ENCODE measurements around the gene INPP5E. TPM values are rescaled to one million over a fixed set of nuclear protein-coding genes. Genes with fewer than 3 reads are reported as not detected.
"Not testable (repeated sequence)": the region's sequence is repeated elsewhere in the genome, so short reads cannot be mapped to it uniquely, and the experiment has no call there.

Gene INPP5E
- total RNA-seq, 1 experiment from 2014 or later = 12.4 TPM

- no peak overlapping the region for H3K4me3 ChIP-seq (ENCODE audit: insufficient read depth, low read depth, low read length)
- peaks cover 57% of the 10 kb centered on the region for H3K36me3 ChIP-seq (replicated peaks; ENCODE audit: control insufficient read depth, insufficient read depth, low read length)
- no peak for DNase-seq
- H3K27me3 ChIP-seq (ENCODE audit: control insufficient read depth, insufficient read depth, low read length) = no peaks in the 10 kb centered on the region
These were observed 23.2 kb downstream of the INPP5E start for GRCh38 chr9:136416427-136416826.

GRCh38 chr9:136412962-136413361, 26.7 kb downstream of the INPP5E start:
- DNase-seq = no peak
- Histone ChIP-seq H3K4me3 (ENCODE audit: insufficient read depth, low read depth, low read length) (no peak overlapping the region), H3K36me3 (replicated peaks; ENCODE audit: control insufficient read depth, insufficient read depth, low read length) (peaks cover 44% of the 10 kb centered on the region), H3K27me3 (ENCODE audit: control insufficient read depth, insufficient read depth, low read length) (no peaks in the 10 kb centered on the region)

- H3K36me3 ChIP-seq (replicated peaks; ENCODE audit: control insufficient read depth, insufficient read depth, low read length) = peaks cover 46% of the 10 kb centered on the region
- peak overlapping the region; percentile 99 for H3K4me3 ChIP-seq (ENCODE audit: insufficient read depth, low read depth, low read length)
- DNase-seq = no peak
- no peaks in the 10 kb centered on the region for H3K27me3 ChIP-seq (ENCODE audit: control insufficient read depth, insufficient read depth, low read length)
These were observed 28.3 kb downstream of the INPP5E start for GRCh38 chr9:136411378-136411777.

GRCh38 chr9:136410500-136411287, 29.0 kb downstream of the INPP5E start, which contains the start of the genes ENTR1 and PMPCA:
Gene ENTR1, minus strand, starts transcription at chr9:136410614. Its CDS starts 217 bp downstream, at chr9:136410397.
Gene PMPCA, plus strand, starts transcription at chr9:136410658. Its CDS starts 11 bp downstream, at chr9:136410669.
- Histone ChIP-seq H3K4me3 (ENCODE audit: insufficient read depth, low read depth, low read length) (peak within 1 kb of the TSS; percentile 99), H3K36me3 (replicated peaks; ENCODE audit: control insufficient read depth, insufficient read depth, low read length) (peaks cover 43% of the 10 kb centered on the region), H3K27me3 (ENCODE audit: control insufficient read depth, insufficient read depth, low read length) (no peaks in the 10 kb centered on the region)
- peak; percentile 100 for DNase-seq

- Histone ChIP-seq H3K36me3 (replicated peaks; ENCODE audit: control insufficient read depth, insufficient read depth, low read length) (peaks cover 42% of the 10 kb centered on the region), H3K27me3 (ENCODE audit: control insufficient read depth, insufficient read depth, low read length) (no peaks in the 10 kb centered on the region), H3K4me3 (ENCODE audit: insufficient read depth, low read depth, low read length) (peak overlapping the region; percentile 99)
- DNase-seq = peak; percentile 88
These were observed 29.8 kb downstream of the INPP5E start for GRCh38 chr9:136409557-136410455.

GRCh38 chr9:136407911-136408310, 31.7 kb downstream of the INPP5E start:
- H3K36me3 ChIP-seq (replicated peaks; ENCODE audit: control insufficient read depth, insufficient read depth, low read length) = peaks cover 34% of the 10 kb centered on the region
- no peak overlapping the region for H3K4me3 ChIP-seq (ENCODE audit: insufficient read depth, low read depth, low read length)
- DNase-seq = no peak
- no peaks in the 10 kb centered on the region for H3K27me3 ChIP-seq (ENCODE audit: control insufficient read depth, insufficient read depth, low read length)

GRCh38 chr9:136407061-136407460, 32.6 kb downstream of the INPP5E start:
- not testable (repeated sequence) for H3K27me3 ChIP-seq (ENCODE audit: control insufficient read depth, insufficient read depth, low read length); DNase-seq; H3K4me3 ChIP-seq (ENCODE audit: insufficient read depth, low read depth, low read length)
- peaks cover 32% of the 10 kb centered on the region for H3K36me3 ChIP-seq (replicated peaks; ENCODE audit: control insufficient read depth, insufficient read depth, low read length)

GRCh38 chr9:136405904-136406303, 33.7 kb downstream of the INPP5E start:
- DNase-seq = not testable (repeated sequence)

GRCh38 chr9:136405481-136405880, 34.2 kb downstream of the INPP5E start:
- H3K4me3 ChIP-seq (ENCODE audit: insufficient read depth, low read depth, low read length) = no peak overlapping the region
- no peaks in the 10 kb centered on the region for H3K27me3 ChIP-seq (ENCODE audit: control insufficient read depth, insufficient read depth, low read length)
- H3K36me3 ChIP-seq (replicated peaks; ENCODE audit: control insufficient read depth, insufficient read depth, low read length) = peaks cover 33% of the 10 kb centered on the region
- no peak for DNase-seq

More at GRCh38 chr9:136405904-136406303, 33.7 kb downstream of the INPP5E start:
- not testable (repeated sequence) for H3K4me3 ChIP-seq (ENCODE audit: insufficient read depth, low read depth, low read length); H3K27me3 ChIP-seq (ENCODE audit: control insufficient read depth, insufficient read depth, low read length)
- H3K36me3 ChIP-seq (replicated peaks; ENCODE audit: control insufficient read depth, insufficient read depth, low read length) = peaks cover 33% of the 10 kb centered on the region

- no peak for DNase-seq
- Histone ChIP-seq H3K36me3 (replicated peaks; ENCODE audit: control insufficient read depth, insufficient read depth, low read length) (peaks cover 33% of the 10 kb centered on the region), H3K4me3 (ENCODE audit: insufficient read depth, low read depth, low read length) (no peak overlapping the region), H3K27me3 (ENCODE audit: control insufficient read depth, insufficient read depth, low read length) (no peaks in the 10 kb centered on the region)
These were observed 34.9 kb downstream of the INPP5E start for GRCh38 chr9:136404801-136405136.

- Histone ChIP-seq H3K36me3 (replicated peaks; ENCODE audit: control insufficient read depth, insufficient read depth, low read length) (peaks cover 33% of the 10 kb centered on the region), H3K27me3 (ENCODE audit: control insufficient read depth, insufficient read depth, low read length) (no peaks in the 10 kb centered on the region), H3K4me3 (ENCODE audit: insufficient read depth, low read depth, low read length) (no peak overlapping the region)
- no peak for DNase-seq
These were observed 35.5 kb downstream of the INPP5E start for GRCh38 chr9:136403915-136404800.

GRCh38 chr9:136403538-136403914, 36.1 kb downstream of the INPP5E start:
- Histone ChIP-seq H3K27me3 (ENCODE audit: control insufficient read depth, insufficient read depth, low read length) (no peaks in the 10 kb centered on the region), H3K36me3 (replicated peaks; ENCODE audit: control insufficient read depth, insufficient read depth, low read length) (peaks cover 35% of the 10 kb centered on the region), H3K4me3 (ENCODE audit: insufficient read depth, low read depth, low read length) (no peak overlapping the region)
- DNase-seq = no peak

GRCh38 chr9:136402067-136402466, 37.6 kb downstream of the INPP5E start:
- Histone ChIP-seq H3K36me3 (replicated peaks; ENCODE audit: control insufficient read depth, insufficient read depth, low read length) (peaks cover 39% of the 10 kb centered on the region), H3K4me3 (ENCODE audit: insufficient read depth, low read depth, low read length) (no peak overlapping the region), H3K27me3 (ENCODE audit: control insufficient read depth, insufficient read depth, low read length) (no peaks in the 10 kb centered on the region)
- no peak for DNase-seq

Measured in H7 (cell line).